K562 (cell line): ENCODE results near the gene MXI1. TPM values are rescaled to one million over a fixed set of nuclear protein-coding genes. Genes with fewer than 3 reads are reported as not detected.

Source experiments
- ATAC-seq: fragments of 200-7000 bp; cut with Tn5 transposase; 3 replicates; pipeline ENCODE4 v1.9.1; 2020; ENCODE audit warnings: moderate library complexity
- BruUV-seq: library from RNA; stranded (reverse); fragments of 400-500 nt; replicated peaks from 2 replicates; lab custom pipeline; 2021; lab: Mats Ljungman, UMichigan
- CTCF ChIA-PET: fragments of 300-600 bp; formaldehyde crosslinking; extraction: SDS; loops from one replicate; lab custom pipeline; 2021; ENCODE audit warnings: low intra/inter-chr PET ratio; lab: Yijun Ruan, JAX
- POLR2A ChIA-PET: fragments of 300-600, 350-650 bp; sonication (Branson Sonifier 250); formaldehyde crosslinking; extraction: SDS; loops from one replicate; lab custom pipeline; 2021; ENCODE audit warnings: antibody characterized with exemption, inconsistent platforms; lab: Yijun Ruan, JAX
- DNase-seq, 4 experiments: peaks; one replicate each; pipeline versions ENCODE4 v3.0.0 to v3.0.0-alpha.2; 2011 to 2018; ENCODE audit warnings: low spot score in 3 of 4, mixed read lengths in 3 of 4; ENCODE audit errors: extremely low read depth in 1 of 4
- FAIRE-seq: peaks from 2 replicates; lab custom pipeline; 2011; peaks lifted over from hg19 to GRCh38; lab: Jason Lieb, UNC
- H2AFZ ChIP-seq: 2 replicates; pipeline ENCODE4 v1.6.0; 2011; ENCODE audit warnings: low read depth, low read length, control low read depth, inconsistent platforms
- H3K27ac ChIP-seq: fragments of 200-600 bp; 3 replicates; pipeline ENCODE4 v1.8.0; 2011; ENCODE audit warnings: low read depth, mild to moderate bottlenecking, control low read depth, inconsistent platforms, low read length, moderate library complexity, mixed read lengths; ENCODE audit errors: extremely low read depth
- H3K27me3 ChIP-seq, 2 experiments: fragments of 300-600 bp in 1 of 2; 2 replicates in 1 of 2; 3 replicates in 1 of 2; pipeline versions ENCODE4 v1.6.0 to v1.8.0; 2011; ENCODE audit warnings: inconsistent platforms in 2 of 2, low read length in 2 of 2, mild to moderate bottlenecking in 1 of 2, mixed read lengths in 1 of 2, moderate library complexity in 1 of 2; ENCODE audit not compliant: control insufficient read depth in 2 of 2, insufficient read depth in 2 of 2
- H3K36me3 ChIP-seq: fragments of 300-600 bp; 3 replicates; pipeline ENCODE4 v1.8.0; 2011; ENCODE audit warnings: mild to moderate bottlenecking, low read length, inconsistent platforms; ENCODE audit not compliant: control insufficient read depth, insufficient read depth
- H3K4me1 ChIP-seq, 2 experiments: fragments of 200-600 bp in 1 of 2; replicated peaks in 1 of 2; 2 replicates in 1 of 2; 3 replicates in 1 of 2; pipeline versions ENCODE4 v1.5.1 to v1.8.0; 2011; ENCODE audit warnings: inconsistent platforms in 2 of 2, low read length in 2 of 2, mild to moderate bottlenecking in 1 of 2, mixed read lengths in 1 of 2, moderate library complexity in 1 of 2; ENCODE audit not compliant: control insufficient read depth in 2 of 2, insufficient read depth in 2 of 2
- H3K4me2 ChIP-seq: 2 replicates; pipeline ENCODE4 v1.6.1; 2011; ENCODE audit warnings: low read length, control low read depth, inconsistent platforms, mixed read lengths; ENCODE audit not compliant: insufficient read depth
- H3K4me3 ChIP-seq: fragments of 200-600 bp; sonication (generic), shearing (Covaris generic); 2 replicates; pipeline ENCODE4 v1.5.1; 2016; ENCODE audit warnings: control low read depth, inconsistent platforms
- H3K79me2 ChIP-seq: fragments of 200-600 bp; 3 replicates; pipeline ENCODE4 v1.8.0; 2011; ENCODE audit warnings: low read length, inconsistent platforms; ENCODE audit not compliant: control insufficient read depth, insufficient read depth
- H3K9ac ChIP-seq, 2 experiments: 2 replicates each; pipeline versions ENCODE4 v1.6.0 to v1.6.1; 2011; ENCODE audit warnings: low read depth in 2 of 2, low read length in 2 of 2, control low read depth in 1 of 2, inconsistent platforms in 1 of 2, mild to moderate bottlenecking in 1 of 2, mixed read lengths in 1 of 2; ENCODE audit not compliant: insufficient read depth in 1 of 2
- H3K9me1 ChIP-seq: one replicate; pipeline ENCODE4 v1.6.0; 2011; ENCODE audit warnings: inconsistent platforms, mild to moderate bottlenecking, low read length, moderate library complexity; ENCODE audit not compliant: control insufficient read depth, insufficient read depth
- H3K9me3 ChIP-seq: replicated peaks from 2 replicates; pipeline ENCODE4 v1.5.1; 2011; ENCODE audit warnings: low read depth, low read length, inconsistent platforms; ENCODE audit not compliant: control insufficient read depth, insufficient read depth
- H4K20me1 ChIP-seq: replicated peaks from 2 replicates; pipeline ENCODE4 v1.6.1; 2011; ENCODE audit warnings: low read length, inconsistent platforms, mixed read lengths; ENCODE audit not compliant: control insufficient read depth, insufficient read depth
- ADNP ChIP-seq: fragments of 200-800 bp; sonication (Bioruptor generic); IDR thresholded peaks from 2 replicates; pipeline ENCODE4 v1.6.1; 2016; ENCODE audit warnings: missing genetic modification characterization, missing compliant biosample characterization
- EP400 ChIP-seq: fragments of 450-650 bp; IDR thresholded peaks from 2 replicates; pipeline ENCODE4 v1.6.1; 2017; ENCODE audit warnings: antibody characterized with exemption, mild to moderate bottlenecking, moderate library complexity
- MTF1 ChIP-seq: fragments of 250-450 bp; sonication (Bioruptor Pico); IDR thresholded peaks from 2 replicates; pipeline ENCODE4 v1.9.0; 2021; ENCODE audit warnings: moderate library complexity, mild to moderate bottlenecking, inconsistent platforms, borderline replicate concordance
- MYC ChIP-seq, 2 experiments: fragments of 250-450 bp in 1 of 2; sonication (Bioruptor Pico) in 1 of 2; IDR thresholded peaks; 2 replicates each; pipeline versions ENCODE4 v1.5.1 to v1.6.1; 2012 to 2021; ENCODE audit warnings: low read depth in 2 of 2, borderline replicate concordance in 1 of 2, improper control_type of control experiment in 1 of 2, low read length in 1 of 2, mild to moderate bottlenecking in 1 of 2, moderate library complexity in 1 of 2
- RAD21 ChIP-seq, 2 experiments: fragments of 250-450 bp in 1 of 2; fragments of 450-650 bp in 1 of 2; sonication (Bioruptor Pico) in 1 of 2; formaldehyde crosslinking in 1 of 2; IDR thresholded peaks in 1 of 2; conservative IDR thresholded peaks in 1 of 2; 2 replicates each; pipeline versions ENCODE4 v1.4.0 to v1.8.0; 2020 to 2022; ENCODE audit warnings: mild to moderate bottlenecking in 2 of 2, moderate library complexity in 1 of 2
- STAG1 ChIP-seq: sonication (generic); formaldehyde crosslinking; IDR thresholded peaks from 2 replicates; pipeline ENCODE4 v1.5.0; 2020; ENCODE audit warnings: missing genetic modification reagents, borderline replicate concordance
- WHSC1 ChIP-seq: IDR thresholded peaks from one replicate; pipeline ENCODE4 v1.6.1; 2012; ENCODE audit warnings: low read length, control low read depth, inconsistent platforms
- ZNF23 ChIP-seq: fragments of 250-450 bp; sonication (Bioruptor Pico); IDR thresholded peaks from 2 replicates; pipeline ENCODE4 v1.4.0; 2020; ENCODE audit warnings: mild to moderate bottlenecking
- WGBS: fragments of 100-300 bp; shearing (Covaris generic); methylation state at CpG from one replicate; pipeline ENCODE4 v1.1.6; 2016; ENCODE audit warnings: low coverage, mixed read lengths; ENCODE audit not compliant: insufficient coverage; ENCODE audit errors: missing lambda C conversion rate; 5-methylcytosine and 5-hydroxymethylcytosine counted together
- in situ Hi-C: fragments of 300-500 bp; cut with MboI; formaldehyde crosslinking; loops from 4 replicates; pipeline ENCODE4 v1.15.0; 2018; ENCODE audit warnings: inconsistent platforms, mixed read lengths
- intact Hi-C: fragments of 100-400 bp; cut with micrococcal nuclease; formaldehyde crosslinking; loops from 2 replicates; pipeline ENCODE4 v1.14.2; 2022
- polyA plus RNA-seq, 8 experiments: library from polyadenylated mRNA; depleted of rRNA in 4 of 8; stranded (reverse) in 5 of 8; unstranded in 3 of 8; fragments of >200 nt; fragmentation: Nextera tagmentation in 2 of 8; fragmentation: Illumina TruSeq in 1 of 8; extraction: Ambion mirVana in 2 of 8; extraction: Trizol in 1 of 8; gene quantifications; 2 replicates each; pipeline versions ENCODE4 v1.2.1 to v1.2.3, GENCODE V29; 2011 to 2014; ENCODE audit warnings: inconsistent platforms in 1 of 8, missing spikeins in 1 of 8
- total RNA-seq, 7 experiments: library from RNA; depleted of rRNA in 6 of 7; stranded (reverse); fragments of >200 nt in 6 of 7; fragmentation: Illumina TruSeq in 2 of 7; extraction: Trizol in 2 of 7; gene quantifications; 2 replicates each; pipeline versions ENCODE4 v1.2.1 to v1.2.3, GENCODE V29; 2011 to 2021; ENCODE audit warnings: low replicate concordance in 1 of 7
- TF ChIP-seq, protein P1 (sequence below), 2 experiments: fragments of 450-650 bp; IDR thresholded peaks; 2 replicates each; pipeline ENCODE4 v1.6.1; 2016
- TF ChIP-seq, protein P2 (sequence below): fragments of 450-650 bp; IDR thresholded peaks from 2 replicates; pipeline ENCODE4 v1.6.1; 2016; ENCODE audit warnings: mild to moderate bottlenecking
- TF ChIP-seq, protein P3 (sequence below): fragments of 450-650 bp; formaldehyde crosslinking; IDR thresholded peaks from 2 replicates; pipeline ENCODE4 v1.4.0; 2020; ENCODE audit warnings: mild to moderate bottlenecking, moderate library complexity
- TF ChIP-seq, protein P4 (sequence below): sonication (generic); formaldehyde crosslinking; IDR thresholded peaks from 2 replicates; pipeline ENCODE4 v1.8.1; 2023; ENCODE audit warnings: mild to moderate bottlenecking, missing genetic modification reagents

MXI1 gene
- total and polyA plus RNA-seq, 9 of the 15 experiments (the other 6 are each of a cell fraction or from before 2014, with no cell fraction given) = 9.1 to 23.7 (median 14.8) TPM

DNA sequence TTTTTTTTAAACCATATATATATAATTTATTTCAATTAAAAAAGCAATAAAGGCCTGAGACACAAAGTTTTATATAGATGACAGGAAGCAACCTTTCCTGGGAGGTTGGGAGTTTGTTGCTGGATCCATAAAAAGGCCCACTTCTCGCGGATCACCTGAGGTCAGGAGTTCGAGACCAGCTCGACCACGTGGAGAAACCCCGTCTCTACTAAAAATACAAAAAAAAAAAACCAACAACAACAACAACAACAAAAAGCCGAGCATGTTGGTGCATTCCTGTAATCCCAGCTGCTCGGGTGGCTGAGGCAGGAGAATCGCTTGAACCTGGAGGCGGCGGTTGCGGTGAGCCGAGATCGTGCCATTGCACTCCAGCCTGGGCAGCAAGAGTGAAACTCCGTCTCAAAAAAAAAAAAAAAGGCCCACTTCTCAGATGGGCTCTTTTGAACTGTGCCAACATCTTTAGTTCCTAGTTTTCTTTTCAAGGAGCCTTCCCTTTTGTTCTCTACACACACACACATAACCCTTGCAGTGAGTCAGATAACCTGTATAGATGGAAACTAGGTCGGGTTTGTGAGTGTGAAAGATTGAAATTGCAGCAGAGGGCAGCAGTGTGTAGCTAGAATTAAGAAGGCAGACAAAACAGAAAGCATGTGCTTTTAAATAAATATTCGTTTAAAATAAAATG, 98.5 kb downstream of the MXI1 start:
- H3K27me3 ChIP-seq = no peaks in the 10 kb centered on the region
- FAIRE-seq (peak; percentile 81), ATAC-seq (peak; percentile 71), DNase-seq (peak; percentile 14 to 74 (median 32))
- H3K36me3 ChIP-seq = peaks cover 27% of the 10 kb centered on the region
- WGBS = 44% methylated on average over 14 of the region's 17 CpGs
- BruUV-seq = no TSS peak
- H3K9ac ChIP-seq = peak overlapping the region; percentile 48 to 83; a peak in 3 of 4 replicates
- peaks cover 0 to 11% of the 10 kb centered on the region in 2 experiments; a peak in 2 of 5 replicates for H3K4me1 ChIP-seq
- peaks cover 4% of the 10 kb centered on the region for H4K20me1 ChIP-seq
- H3K79me2 ChIP-seq = peaks cover 39% of the 10 kb centered on the region
- CTCF ChIA-PET = interaction anchor here (0.6 to 1.7 kb wide), 4 partner anchors 194 to 243 kb away, joined by 3 to 4 read pairs (median 3); no protein-coding TSS in a partner anchor
- H3K4me3 ChIP-seq = peak overlapping the region; percentile 21; the same call in 1 of the 2 replicates
- no peaks in the 10 kb centered on the region for H3K9me1 ChIP-seq
- H3K9me3 ChIP-seq = no peaks in the 10 kb centered on the region
- in situ Hi-C loops (no loop called here), intact Hi-C loops (loop anchor here (5.0 kb wide), 1 partner anchor 191 kb away; the partner anchor contains the start of gene DUSP5)
- H3K27ac ChIP-seq = peak overlapping the region; percentile 87; the same call in 2 of the 3 replicates
- POLR2A ChIA-PET = interaction anchor here (0.6 to 1.8 kb wide), 4 partner anchors 16 to 236 kb away, joined by 3 to 4 read pairs (median 3); no protein-coding TSS in a partner anchor
- peak overlapping the region; percentile 75 for H3K4me2 ChIP-seq
- peak overlapping the region; percentile 83 for H2AFZ ChIP-seq
- no peak for TF ChIP-seq WHSC1
- TF ChIP-seq MYC (IDR thresholded peaks at IDR 0.05; ENCODE audit: low read depth, low read length) = peak; percentile 63
- TF ChIP-seq MYC (CRISPR knock-in tag; IDR thresholded peaks at IDR 0.05; ENCODE audit: borderline replicate concordance, low read depth) = no peak
- peak; percentile 33; the same call in 1 of the 2 replicates for TF ChIP-seq EP400
- TF ChIP-seq, protein P1, sequence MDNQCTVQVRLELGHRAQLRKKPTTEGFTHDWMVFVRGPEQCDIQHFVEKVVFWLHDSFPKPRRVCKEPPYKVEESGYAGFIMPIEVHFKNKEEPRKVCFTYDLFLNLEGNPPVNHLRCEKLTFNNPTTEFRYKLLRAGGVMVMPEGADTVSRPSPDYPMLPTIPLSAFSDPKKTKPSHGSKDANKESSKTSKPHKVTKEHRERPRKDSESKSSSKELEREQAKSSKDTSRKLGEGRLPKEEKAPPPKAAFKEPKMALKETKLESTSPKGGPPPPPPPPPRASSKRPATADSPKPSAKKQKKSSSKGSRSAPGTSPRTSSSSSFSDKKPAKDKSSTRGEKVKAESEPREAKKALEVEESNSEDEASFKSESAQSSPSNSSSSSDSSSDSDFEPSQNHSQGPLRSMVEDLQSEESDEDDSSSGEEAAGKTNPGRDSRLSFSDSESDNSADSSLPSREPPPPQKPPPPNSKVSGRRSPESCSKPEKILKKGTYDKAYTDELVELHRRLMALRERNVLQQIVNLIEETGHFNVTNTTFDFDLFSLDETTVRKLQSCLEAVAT (IDR thresholded peaks at IDR 0.05) = peak in 1 of 2 experiments; percentile 91; a peak in 2 of 4 replicates
- TF ChIP-seq STAG1 (CRISPR knock-in tag) = no peak; the same call in 1 of the 2 replicates
- TF ChIP-seq ZNF23 = no peak
- TF ChIP-seq, protein P2, sequence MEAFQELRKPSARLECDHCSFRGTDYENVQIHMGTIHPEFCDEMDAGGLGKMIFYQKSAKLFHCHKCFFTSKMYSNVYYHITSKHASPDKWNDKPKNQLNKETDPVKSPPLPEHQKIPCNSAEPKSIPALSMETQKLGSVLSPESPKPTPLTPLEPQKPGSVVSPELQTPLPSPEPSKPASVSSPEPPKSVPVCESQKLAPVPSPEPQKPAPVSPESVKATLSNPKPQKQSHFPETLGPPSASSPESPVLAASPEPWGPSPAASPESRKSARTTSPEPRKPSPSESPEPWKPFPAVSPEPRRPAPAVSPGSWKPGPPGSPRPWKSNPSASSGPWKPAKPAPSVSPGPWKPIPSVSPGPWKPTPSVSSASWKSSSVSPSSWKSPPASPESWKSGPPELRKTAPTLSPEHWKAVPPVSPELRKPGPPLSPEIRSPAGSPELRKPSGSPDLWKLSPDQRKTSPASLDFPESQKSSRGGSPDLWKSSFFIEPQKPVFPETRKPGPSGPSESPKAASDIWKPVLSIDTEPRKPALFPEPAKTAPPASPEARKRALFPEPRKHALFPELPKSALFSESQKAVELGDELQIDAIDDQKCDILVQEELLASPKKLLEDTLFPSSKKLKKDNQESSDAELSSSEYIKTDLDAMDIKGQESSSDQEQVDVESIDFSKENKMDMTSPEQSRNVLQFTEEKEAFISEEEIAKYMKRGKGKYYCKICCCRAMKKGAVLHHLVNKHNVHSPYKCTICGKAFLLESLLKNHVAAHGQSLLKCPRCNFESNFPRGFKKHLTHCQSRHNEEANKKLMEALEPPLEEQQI = no peak
- no peak for TF ChIP-seq MTF1 (CRISPR knock-in tag)
- TF ChIP-seq RAD21 (CRISPR knock-in tag; conservative IDR thresholded peaks at IDR 0.05 in 1 of 2, IDR thresholded peaks at IDR 0.05 in 1 of 2) = peak; percentile 64 to 74
- peak; percentile 75 for TF ChIP-seq ADNP
- TF ChIP-seq, protein P3, sequence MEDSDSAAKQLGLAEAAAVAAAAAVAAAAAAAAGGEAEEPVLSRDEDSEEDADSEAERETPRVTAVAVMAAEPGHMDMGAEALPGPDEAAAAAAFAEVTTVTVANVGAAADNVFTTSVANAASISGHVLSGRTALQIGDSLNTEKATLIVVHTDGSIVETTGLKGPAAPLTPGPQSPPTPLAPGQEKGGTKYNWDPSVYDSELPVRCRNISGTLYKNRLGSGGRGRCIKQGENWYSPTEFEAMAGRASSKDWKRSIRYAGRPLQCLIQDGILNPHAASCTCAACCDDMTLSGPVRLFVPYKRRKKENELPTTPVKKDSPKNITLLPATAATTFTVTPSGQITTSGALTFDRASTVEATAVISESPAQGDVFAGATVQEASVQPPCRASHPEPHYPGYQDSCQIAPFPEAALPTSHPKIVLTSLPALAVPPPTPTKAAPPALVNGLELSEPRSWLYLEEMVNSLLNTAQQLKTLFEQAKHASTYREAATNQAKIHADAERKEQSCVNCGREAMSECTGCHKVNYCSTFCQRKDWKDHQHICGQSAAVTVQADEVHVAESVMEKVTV (CRISPR knock-in tag) = peak; percentile 59
- TF ChIP-seq, protein P4, sequence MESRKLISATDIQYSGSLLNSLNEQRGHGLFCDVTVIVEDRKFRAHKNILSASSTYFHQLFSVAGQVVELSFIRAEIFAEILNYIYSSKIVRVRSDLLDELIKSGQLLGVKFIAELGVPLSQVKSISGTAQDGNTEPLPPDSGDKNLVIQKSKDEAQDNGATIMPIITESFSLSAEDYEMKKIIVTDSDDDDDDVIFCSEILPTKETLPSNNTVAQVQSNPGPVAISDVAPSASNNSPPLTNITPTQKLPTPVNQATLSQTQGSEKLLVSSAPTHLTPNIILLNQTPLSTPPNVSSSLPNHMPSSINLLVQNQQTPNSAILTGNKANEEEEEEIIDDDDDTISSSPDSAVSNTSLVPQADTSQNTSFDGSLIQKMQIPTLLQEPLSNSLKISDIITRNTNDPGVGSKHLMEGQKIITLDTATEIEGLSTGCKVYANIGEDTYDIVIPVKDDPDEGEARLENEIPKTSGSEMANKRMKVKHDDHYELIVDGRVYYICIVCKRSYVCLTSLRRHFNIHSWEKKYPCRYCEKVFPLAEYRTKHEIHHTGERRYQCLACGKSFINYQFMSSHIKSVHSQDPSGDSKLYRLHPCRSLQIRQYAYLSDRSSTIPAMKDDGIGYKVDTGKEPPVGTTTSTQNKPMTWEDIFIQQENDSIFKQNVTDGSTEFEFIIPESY (CRISPR knock-in tag) = peak; percentile 83
